ENCODE results near the gene NDRG2. TPM values are rescaled to one million over a fixed set of nuclear protein-coding genes. Genes with fewer than 3 reads are reported as not detected.

Gene NDRG2
- total and polyA plus RNA-seq, 4 donors = 46.1 to 112 (median 58.6) TPM

DNA sequence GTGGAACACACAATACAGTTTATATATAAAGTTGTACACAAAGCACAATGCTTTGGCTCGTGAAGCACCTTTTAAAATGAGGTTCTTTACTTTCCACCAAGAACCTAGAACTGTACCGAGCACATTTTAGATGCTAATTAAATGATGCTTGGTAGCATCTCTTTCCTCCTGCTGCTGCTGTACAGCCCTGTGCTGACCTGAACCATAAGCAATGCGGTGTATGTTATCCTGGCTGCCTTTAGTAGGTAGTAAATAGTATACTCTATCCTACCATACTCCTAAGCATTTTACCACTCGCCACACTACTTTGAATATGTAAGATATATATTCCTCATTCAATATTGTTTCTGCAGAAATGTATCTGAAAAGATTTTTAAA, 29.9 kb upstream of the NDRG2 start:
- H3K9ac ChIP-seq (ENCODE audit: insufficient read depth in 1 of 2, low read length in 2 of 2) = no peak overlapping the region
- no peak overlapping the region for H3K27ac ChIP-seq (ENCODE audit: low read depth in 1 of 2, low read length in 1 of 2)
- 68 to 70% methylated on average over 4 of the region's 4 CpGs for WGBS, 2 donors
- H3K9me3 ChIP-seq (ENCODE audit: control insufficient read depth in 4 of 4, insufficient read depth in 3 of 4, low read length in 3 of 4) = no peaks in the 10 kb centered on the region
- peaks cover 0 to 5% (median 0%) of the 10 kb centered on the region in 5 donors for H3K4me1 ChIP-seq (ENCODE audit: control insufficient read depth in 5 of 5, insufficient read depth in 5 of 5, low read length in 5 of 5)
- ATAC-seq (ENCODE audit: insufficient read depth, low FRiP score) = no peak
- H3K27me3 ChIP-seq (ENCODE audit: control insufficient read depth in 3 of 3, insufficient read depth in 3 of 3, low read length in 2 of 3) = no peaks in the 10 kb centered on the region
- no peaks in the 10 kb centered on the region for H3K36me3 ChIP-seq (ENCODE audit: control insufficient read depth in 4 of 4, insufficient read depth in 4 of 4, low read length in 4 of 4)
- no peak overlapping the region for H3K4me3 ChIP-seq
- TF ChIP-seq, protein P1, sequence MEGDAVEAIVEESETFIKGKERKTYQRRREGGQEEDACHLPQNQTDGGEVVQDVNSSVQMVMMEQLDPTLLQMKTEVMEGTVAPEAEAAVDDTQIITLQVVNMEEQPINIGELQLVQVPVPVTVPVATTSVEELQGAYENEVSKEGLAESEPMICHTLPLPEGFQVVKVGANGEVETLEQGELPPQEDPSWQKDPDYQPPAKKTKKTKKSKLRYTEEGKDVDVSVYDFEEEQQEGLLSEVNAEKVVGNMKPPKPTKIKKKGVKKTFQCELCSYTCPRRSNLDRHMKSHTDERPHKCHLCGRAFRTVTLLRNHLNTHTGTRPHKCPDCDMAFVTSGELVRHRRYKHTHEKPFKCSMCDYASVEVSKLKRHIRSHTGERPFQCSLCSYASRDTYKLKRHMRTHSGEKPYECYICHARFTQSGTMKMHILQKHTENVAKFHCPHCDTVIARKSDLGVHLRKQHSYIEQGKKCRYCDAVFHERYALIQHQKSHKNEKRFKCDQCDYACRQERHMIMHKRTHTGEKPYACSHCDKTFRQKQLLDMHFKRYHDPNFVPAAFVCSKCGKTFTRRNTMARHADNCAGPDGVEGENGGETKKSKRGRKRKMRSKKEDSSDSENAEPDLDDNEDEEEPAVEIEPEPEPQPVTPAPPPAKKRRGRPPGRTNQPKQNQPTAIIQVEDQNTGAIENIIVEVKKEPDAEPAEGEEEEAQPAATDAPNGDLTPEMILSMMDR (IDR thresholded peaks at IDR 0.05; ENCODE audit: control extremely low read depth, extremely low read depth) = no peak
- DNase-seq = no peak

DNA sequence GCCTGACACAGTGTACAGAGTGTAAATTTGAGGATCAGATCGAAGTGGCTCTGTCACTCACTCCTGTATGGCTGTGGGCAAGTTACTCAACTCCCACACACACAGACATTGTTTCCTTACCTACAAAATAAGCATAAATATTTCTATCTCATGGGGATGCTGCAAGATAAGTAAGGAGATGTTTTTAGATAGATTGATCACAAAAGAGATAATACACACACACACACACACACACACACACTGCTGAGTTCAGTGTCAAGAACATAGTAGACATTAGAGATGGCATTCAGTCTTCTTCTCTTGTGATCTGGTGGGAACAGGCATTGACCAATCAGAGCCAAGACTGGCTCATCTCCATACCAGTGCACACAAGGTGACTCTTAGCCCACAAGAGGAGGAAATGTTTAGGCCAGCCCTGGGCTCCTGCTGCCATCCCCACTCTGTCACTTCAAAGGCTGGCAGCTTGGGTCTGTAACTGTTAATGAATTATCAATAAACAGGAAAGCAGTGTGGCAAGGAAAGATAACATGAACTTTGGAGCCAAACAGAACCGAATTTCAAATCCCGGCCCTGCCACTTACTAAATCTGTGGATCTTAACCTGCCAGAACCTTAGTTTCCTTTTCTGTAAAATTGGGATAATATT, 29.4 kb upstream of the NDRG2 start:
- peaks cover 0 to 5% (median 0%) of the 10 kb centered on the region in 5 donors for H3K4me1 ChIP-seq (ENCODE audit: control insufficient read depth in 5 of 5, insufficient read depth in 5 of 5, low read length in 5 of 5)
- no peaks in the 10 kb centered on the region for H3K36me3 ChIP-seq (ENCODE audit: control insufficient read depth in 4 of 4, insufficient read depth in 4 of 4, low read length in 4 of 4)
- 55 to 72% methylated on average over 3 of the region's 3 CpGs for WGBS, 2 donors
- no peak overlapping the region for H3K27ac ChIP-seq (ENCODE audit: low read depth in 1 of 2, low read length in 1 of 2)
- H3K9me3 ChIP-seq (ENCODE audit: control insufficient read depth in 4 of 4, insufficient read depth in 3 of 4, low read length in 3 of 4) = no peaks in the 10 kb centered on the region
- DNase-seq (no peak), ATAC-seq (ENCODE audit: insufficient read depth, low FRiP score) (no peak)
- H3K9ac ChIP-seq (ENCODE audit: insufficient read depth in 1 of 2, low read length in 2 of 2) = no peak overlapping the region
- H3K4me3 ChIP-seq = no peak overlapping the region
- TF ChIP-seq, protein P1 (IDR thresholded peaks at IDR 0.05; ENCODE audit: control extremely low read depth, extremely low read depth) = no peak
- H3K27me3 ChIP-seq (ENCODE audit: control insufficient read depth in 3 of 3, insufficient read depth in 3 of 3, low read length in 2 of 3) = no peaks in the 10 kb centered on the region

DNA sequence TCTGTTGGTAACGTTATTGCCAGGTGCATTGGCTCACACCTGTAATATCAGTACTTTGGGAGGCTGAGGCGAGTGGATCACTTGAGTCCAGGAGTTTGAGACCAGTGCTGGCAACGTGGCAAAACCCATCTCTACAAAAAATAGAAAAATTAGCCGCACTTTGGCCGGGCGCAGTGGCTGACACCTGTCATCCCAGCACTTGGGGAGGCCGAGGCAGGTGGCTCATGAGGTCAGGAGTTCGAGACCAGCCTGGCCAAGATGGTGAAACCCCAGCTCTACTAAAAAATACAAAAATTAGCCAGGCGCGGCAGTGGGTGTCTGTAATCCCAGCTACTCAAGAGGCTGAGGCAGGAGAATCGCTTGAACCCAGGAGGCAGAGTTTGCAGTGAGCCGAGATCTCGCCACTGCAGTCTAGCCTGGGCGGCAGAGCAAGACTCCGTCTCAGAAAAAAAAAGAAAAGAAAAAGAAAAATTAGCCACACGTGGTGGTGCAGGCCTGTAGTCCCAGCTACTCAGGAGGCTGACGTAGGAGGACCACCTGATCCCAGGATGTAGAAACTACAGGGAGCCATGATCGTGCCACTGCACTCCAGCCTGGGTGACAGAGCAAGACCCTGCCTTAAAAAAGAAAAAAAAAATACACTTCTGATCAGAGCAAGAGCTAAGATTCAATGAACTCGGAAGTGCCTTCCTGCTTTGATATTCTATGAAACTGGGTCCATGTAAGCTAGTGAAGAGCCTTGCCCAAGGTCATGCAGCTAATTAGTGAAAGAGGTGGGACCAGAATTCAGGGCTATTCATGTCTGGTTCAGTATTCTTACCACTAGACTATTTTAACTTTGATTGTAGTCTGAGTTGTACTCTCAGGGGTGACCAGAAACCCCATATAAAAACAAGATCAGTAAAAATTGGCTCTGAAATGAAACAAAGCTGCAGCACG, 28.6 kb upstream of the NDRG2 start:
- TF ChIP-seq, protein P1 (IDR thresholded peaks at IDR 0.05; ENCODE audit: control extremely low read depth, extremely low read depth) = no peak
- Histone ChIP-seq H3K36me3 (ENCODE audit: control insufficient read depth in 4 of 4, insufficient read depth in 4 of 4, low read length in 4 of 4) (no peaks in the 10 kb centered on the region), H3K4me1 (ENCODE audit: control insufficient read depth in 5 of 5, insufficient read depth in 5 of 5, low read length in 5 of 5) (peaks cover 0 to 5% (median 0%) of the 10 kb centered on the region in 5 donors), H3K4me3 (no peak overlapping the region), H3K9me3 (ENCODE audit: control insufficient read depth in 4 of 4, insufficient read depth in 3 of 4, low read length in 3 of 4) (no peaks in the 10 kb centered on the region), H3K27me3 (ENCODE audit: control insufficient read depth in 3 of 3, insufficient read depth in 3 of 3, low read length in 2 of 3) (no peaks in the 10 kb centered on the region), H3K27ac (ENCODE audit: low read depth in 1 of 2, low read length in 1 of 2) (no peak overlapping the region), H3K9ac (ENCODE audit: insufficient read depth in 1 of 2, low read length in 2 of 2) (no peak overlapping the region)
- no peak for DNase-seq
- whole genome bisulfite sequencing, 2 donors = 91 to 95% methylated on average over 20 of the region's 20 CpGs
- ATAC-seq (ENCODE audit: insufficient read depth, low FRiP score) = no peak
